Measurements from ENCODE around the gene FAM184B. TPM values are rescaled to one million over a fixed set of nuclear protein-coding genes. Genes with fewer than 3 reads are reported as not detected.
A peak's percentile ranks its signal among the peaks of the same experiment; 100 is the strongest.

FAM184B gene
- total RNA-seq, 1 donor: not detected

- no peak overlapping the region for H3K4me3 ChIP-seq (ENCODE audit: insufficient read depth, low read length)
- peaks cover 18% of the 10 kb centered on the region for H3K4me1 ChIP-seq (ENCODE audit: insufficient read depth, low read length)
- no peak for DNase-seq (ENCODE audit: insufficient read length, low spot score, missing footprints)
- no peaks in the 10 kb centered on the region for H3K27me3 ChIP-seq (ENCODE audit: insufficient read depth, low read length)
- no peaks in the 10 kb centered on the region for H3K9me3 ChIP-seq (ENCODE audit: low read depth, low read length)
- H4K20me1 ChIP-seq (ENCODE audit: insufficient read depth, low read length): peaks cover 5% of the 10 kb centered on the region
- no peak overlapping the region for H2AFZ ChIP-seq (ENCODE audit: low read length)
- H3K4me2 ChIP-seq (ENCODE audit: insufficient read depth, low read length): no peak overlapping the region
- H3K27ac ChIP-seq (ENCODE audit: low read depth, low read length): no peak overlapping the region
- no peak for TF ChIP-seq CTCF (IDR thresholded peaks at IDR 0.05; ENCODE audit: extremely low read depth, low read depth, low read length)
- peaks cover 57% of the 10 kb centered on the region for H3K36me3 ChIP-seq (ENCODE audit: insufficient read depth, low read length)
- H3K79me2 ChIP-seq (ENCODE audit: insufficient read depth, low read length): peaks cover 12% of the 10 kb centered on the region
Measured at GRCh38 chr4:17583276-17583675, 198.1 kb downstream of the FAM184B start.

GRCh38 chr4:17580969-17581368 is 200.5 kb downstream of the FAM184B start:
- Histone ChIP-seq H3K4me3 (ENCODE audit: insufficient read depth, low read length) (no peak overlapping the region), H3K27me3 (ENCODE audit: insufficient read depth, low read length) (no peaks in the 10 kb centered on the region), H3K9me3 (ENCODE audit: low read depth, low read length) (no peaks in the 10 kb centered on the region), H2AFZ (ENCODE audit: low read length) (no peak overlapping the region), H3K27ac (ENCODE audit: low read depth, low read length) (no peak overlapping the region), H4K20me1 (ENCODE audit: insufficient read depth, low read length) (peaks cover 7% of the 10 kb centered on the region), H3K4me2 (ENCODE audit: insufficient read depth, low read length) (peak overlapping the region; percentile 8), H3K36me3 (ENCODE audit: insufficient read depth, low read length) (peaks cover 46% of the 10 kb centered on the region), H3K79me2 (ENCODE audit: insufficient read depth, low read length) (peaks cover 16% of the 10 kb centered on the region), H3K4me1 (ENCODE audit: insufficient read depth, low read length) (peaks cover 27% of the 10 kb centered on the region)
- peak; percentile 95 for DNase-seq (ENCODE audit: insufficient read length, low spot score, missing footprints)
- TF ChIP-seq CTCF (IDR thresholded peaks at IDR 0.05; ENCODE audit: extremely low read depth, low read depth, low read length): no peak

Other genes starting within 250 kb of the FAM184B start
- 128 and 137 TPM in 2 replicates for gene LAP3, start 204.4 kb downstream of the FAM184B start, total RNA-seq
- 10.9 and 13.3 TPM in 2 replicates for gene MED28, start 167.0 kb downstream of the FAM184B start, total RNA-seq
- gene DCAF16, start 29.1 kb upstream of the FAM184B start, total RNA-seq: 28.3 and 35.1 TPM in 2 replicates
- gene NCAPG, start 29.4 kb upstream of the FAM184B start, total RNA-seq: 4.0 and 5.3 TPM in 2 replicates
- gene LCORL, start 240.1 kb upstream of the FAM184B start, total RNA-seq: 13.3 and 15.9 TPM in 2 replicates

Measured in osteoblast (primary cell).